MCF 10A (cell line): ENCODE measurements around the gene NOG. TPM values are rescaled to one million over a fixed set of nuclear protein-coding genes. Genes with fewer than 3 reads are reported as not detected.

ENCODE experiments used
- BruUV-seq: library from RNA; stranded (reverse); fragments of 400-500 nt; replicated peaks from 2 replicates; lab custom pipeline; 2021; lab: Mats Ljungman, UMichigan
- CTCF ChIA-PET: fragments of 300-600 bp; sonication (Branson Sonifier 250); formaldehyde crosslinking; extraction: SDS; loops from one replicate; lab custom pipeline; 2021; ENCODE audit warnings: antibody characterized with exemption, inconsistent platforms; lab: Yijun Ruan, JAX
- POLR2A ChIA-PET: fragments of 300-600, 350-650 bp; sonication (Branson Sonifier 250); formaldehyde crosslinking; extraction: SDS; loops from one replicate; lab custom pipeline; 2020; ENCODE audit warnings: antibody characterized with exemption, inconsistent platforms; lab: Yijun Ruan, JAX
- DNase-seq: peaks from one replicate; pipeline ENCODE4 v3.0.0-alpha.2; 2018; ENCODE audit not compliant: unreplicated experiment
- H3K27ac Mint-ChIP-seq: one replicate; pipeline ENCODE4 v1.8.0; 2022; ENCODE audit warnings: mild to moderate bottlenecking, low read depth, mixed read lengths; ENCODE audit not compliant: unreplicated experiment
- H3K27me3 Mint-ChIP-seq: one replicate; pipeline ENCODE4 v1.8.0; 2022; ENCODE audit warnings: mixed read lengths; ENCODE audit not compliant: insufficient read depth, unreplicated experiment
- H3K36me3 Mint-ChIP-seq: one replicate; pipeline ENCODE4 v1.8.0; 2022; ENCODE audit warnings: mild to moderate bottlenecking, moderate library complexity, mixed read lengths; ENCODE audit not compliant: insufficient read depth, unreplicated experiment
- H3K4me1 Mint-ChIP-seq: one replicate; pipeline ENCODE4 v1.8.0; 2022; ENCODE audit warnings: mixed read lengths; ENCODE audit not compliant: insufficient read depth, unreplicated experiment
- H3K4me3 Mint-ChIP-seq: one replicate; pipeline ENCODE4 v1.8.0; 2022; ENCODE audit warnings: mild to moderate bottlenecking, moderate library complexity, mixed read lengths; ENCODE audit not compliant: unreplicated experiment
- H3K9me3 Mint-ChIP-seq: one replicate; pipeline ENCODE4 v1.8.0; 2022; ENCODE audit warnings: mixed read lengths; ENCODE audit not compliant: unreplicated experiment
- intact Hi-C: fragments of 100-400 bp; cut with micrococcal nuclease; formaldehyde crosslinking; loops from 2 replicates; pipeline ENCODE4 v1.14.1; 2022
- total RNA-seq: library from RNA; stranded (reverse); gene quantifications from 2 replicates; pipeline ENCODE4 v1.2.3, GENCODE V29; 2022
- TF ChIP-seq, protein P1 (sequence below): fragments of 200-600 bp; IDR thresholded peaks from one replicate; pipeline ENCODE4 v1.8.0; 2022; ENCODE audit warnings: antibody characterized with exemption, mild to moderate bottlenecking; ENCODE audit not compliant: unreplicated experiment

Gene NOG
- total RNA-seq, 1 experiment from 2014 or later, result 1.1 TPM

DNA sequence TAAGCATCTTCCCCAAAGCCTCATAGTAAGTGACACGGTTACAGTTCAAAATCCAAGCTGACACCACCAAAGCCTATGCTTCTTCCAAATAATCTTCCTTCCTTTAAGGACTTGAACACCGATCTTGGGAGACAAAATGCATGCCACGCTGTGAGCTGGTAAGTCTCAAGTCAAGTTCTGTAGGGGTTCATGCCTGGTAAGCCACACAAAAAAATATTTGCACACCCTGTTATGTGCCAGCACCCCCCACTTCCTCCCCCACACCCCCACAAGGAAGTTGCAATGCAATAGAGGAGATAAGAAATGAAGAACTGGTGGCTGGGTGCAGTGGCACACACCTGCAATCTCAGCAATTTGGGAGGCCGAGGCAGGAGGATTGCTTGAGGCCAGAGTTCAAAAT lies 5.6 kb downstream of the NOG start:
- TF ChIP-seq, protein P1, sequence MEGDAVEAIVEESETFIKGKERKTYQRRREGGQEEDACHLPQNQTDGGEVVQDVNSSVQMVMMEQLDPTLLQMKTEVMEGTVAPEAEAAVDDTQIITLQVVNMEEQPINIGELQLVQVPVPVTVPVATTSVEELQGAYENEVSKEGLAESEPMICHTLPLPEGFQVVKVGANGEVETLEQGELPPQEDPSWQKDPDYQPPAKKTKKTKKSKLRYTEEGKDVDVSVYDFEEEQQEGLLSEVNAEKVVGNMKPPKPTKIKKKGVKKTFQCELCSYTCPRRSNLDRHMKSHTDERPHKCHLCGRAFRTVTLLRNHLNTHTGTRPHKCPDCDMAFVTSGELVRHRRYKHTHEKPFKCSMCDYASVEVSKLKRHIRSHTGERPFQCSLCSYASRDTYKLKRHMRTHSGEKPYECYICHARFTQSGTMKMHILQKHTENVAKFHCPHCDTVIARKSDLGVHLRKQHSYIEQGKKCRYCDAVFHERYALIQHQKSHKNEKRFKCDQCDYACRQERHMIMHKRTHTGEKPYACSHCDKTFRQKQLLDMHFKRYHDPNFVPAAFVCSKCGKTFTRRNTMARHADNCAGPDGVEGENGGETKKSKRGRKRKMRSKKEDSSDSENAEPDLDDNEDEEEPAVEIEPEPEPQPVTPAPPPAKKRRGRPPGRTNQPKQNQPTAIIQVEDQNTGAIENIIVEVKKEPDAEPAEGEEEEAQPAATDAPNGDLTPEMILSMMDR, result no peak
- POLR2A ChIA-PET, result no interaction called here
- CTCF ChIA-PET, result interaction anchor here (0.7 to 12.8 kb wide), 3 partner anchors 41 to 119 kb away, joined by 3 to 275 read pairs (median 3); no protein-coding TSS in a partner anchor
- no peaks in the 10 kb centered on the region for H3K4me1 Mint-ChIP-seq
- no peak overlapping the region for H3K27ac Mint-ChIP-seq
- no TSS peak for BruUV-seq
- no peaks in the 10 kb centered on the region for H3K9me3 Mint-ChIP-seq
- H3K36me3 Mint-ChIP-seq, result no peaks in the 10 kb centered on the region
- DNase-seq, result no peak
- H3K4me3 Mint-ChIP-seq, result no peak overlapping the region
- no peaks in the 10 kb centered on the region for H3K27me3 Mint-ChIP-seq
- intact Hi-C loops, result loop anchor here (10.0 kb wide), 1 partner anchor 346 kb away; no protein-coding TSS in a partner anchor

GRCh38 chr17:56599566-56599965 lies 6.1 kb downstream of the NOG start:
- Mint-ChIP-seq H3K4me3 (no peak overlapping the region), H3K27ac (no peak overlapping the region), H3K36me3 (no peaks in the 10 kb centered on the region), H3K9me3 (no peaks in the 10 kb centered on the region), H3K27me3 (no peaks in the 10 kb centered on the region), H3K4me1 (no peaks in the 10 kb centered on the region)
- TF ChIP-seq, protein P1, result no peak
- POLR2A ChIA-PET, result no interaction called here
- intact Hi-C loops, result loop anchor here (10.0 kb wide), 1 partner anchor 345 kb away; no protein-coding TSS in a partner anchor
- BruUV-seq, result no TSS peak
- CTCF ChIA-PET, result interaction anchor here (0.5 to 12.8 kb wide), 4 partner anchors 41 to 118 kb away, joined by 3 to 275 read pairs (median 3); no protein-coding TSS in a partner anchor
- no peak for DNase-seq

DNA sequence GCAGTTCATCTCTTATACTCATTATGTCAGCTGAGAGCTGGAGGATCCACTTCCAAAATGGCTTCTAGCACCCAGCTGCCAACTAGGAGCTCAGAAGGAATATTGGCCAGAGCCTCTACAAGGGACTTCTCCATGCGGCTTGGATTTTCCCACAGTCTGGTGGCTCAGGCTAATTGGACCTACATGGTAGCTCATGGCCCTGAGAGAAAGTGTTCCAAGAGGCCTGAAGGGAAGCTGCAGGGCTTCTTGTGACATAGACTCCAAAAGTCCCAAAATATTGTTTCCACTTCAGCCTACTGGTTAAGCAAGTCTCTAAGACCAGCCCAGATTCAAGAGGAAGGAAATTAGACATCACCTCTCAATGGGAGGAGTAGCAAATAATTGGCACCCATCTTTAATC lies 6.8 kb downstream of the NOG start:
- CTCF ChIA-PET, result interaction anchor here (0.5 to 12.8 kb wide), 3 partner anchors 60 to 1212 kb away, joined by 3 to 275 read pairs (median 3); no protein-coding TSS in a partner anchor

GRCh38 chr17:56601591-56601990 lies 8.1 kb downstream of the NOG start:
- ChIA-PET CTCF (interaction anchor here (0.5 to 3.0 kb wide), 4 partner anchors 8 to 179 kb away, joined by 3 to 14 read pairs (median 6); partner anchors contain the start of gene NOG), POLR2A (interaction anchor here (1.1 kb wide), 1 partner anchor 8 kb away, joined by 5 read pairs; the partner anchor contains the start of gene NOG)
- no peaks in the 10 kb centered on the region for H3K9me3 Mint-ChIP-seq
- no peak for DNase-seq
- no peaks in the 10 kb centered on the region for H3K36me3 Mint-ChIP-seq
- no peaks in the 10 kb centered on the region for H3K4me1 Mint-ChIP-seq
- TF ChIP-seq, protein P1, result no peak
- intact Hi-C loops, result no loop called here
- no TSS peak for BruUV-seq
- H3K27me3 Mint-ChIP-seq, result no peaks in the 10 kb centered on the region
- H3K27ac Mint-ChIP-seq, result no peak overlapping the region
- no peak overlapping the region for H3K4me3 Mint-ChIP-seq

More for the DNA sequence above, 6.8 kb downstream of the NOG start:
- Mint-ChIP-seq H3K9me3 (no peaks in the 10 kb centered on the region), H3K27ac (no peak overlapping the region), H3K4me3 (no peak overlapping the region), H3K4me1 (no peaks in the 10 kb centered on the region), H3K36me3 (no peaks in the 10 kb centered on the region), H3K27me3 (no peaks in the 10 kb centered on the region)
- POLR2A ChIA-PET, result interaction anchor here (0.5 kb wide), 1 partner anchor 286 kb away, joined by 3 read pairs; no protein-coding TSS in a partner anchor
- DNase-seq, result no peak
- intact Hi-C loops, result no loop called here
- no TSS peak for BruUV-seq
- TF ChIP-seq, protein P1, result no peak
